Neural cell (in vitro differentiated cells): ENCODE results near the gene SLC8A1. TPM values are rescaled to one million over a fixed set of nuclear protein-coding genes. Genes with fewer than 3 reads are reported as not detected.

Experiments used
- H2AFZ ChIP-seq: fragments of 200-600, 300-800 bp; sonication (generic), shearing (Covaris generic); 2 replicates; pipeline ENCODE4 v1.6.0; 2014; ENCODE audit warnings: low read depth, mild to moderate bottlenecking, antibody characterized with exemption, low read length, moderate library complexity
- H3F3A ChIP-seq: fragments of 200-600 bp; shearing (Covaris generic); 2 replicates; pipeline ENCODE4 v1.6.1; 2016; ENCODE audit warnings: mild to moderate bottlenecking, moderate library complexity, mixed read lengths, antibody characterized with exemption, low read length; ENCODE audit not compliant: insufficient read depth, poor library complexity, severe bottlenecking
- H3K27ac ChIP-seq: fragments of 200-600, 300-800 bp; sonication (generic), shearing (Covaris generic); 2 replicates; pipeline ENCODE4 v1.5.1; 2014; ENCODE audit warnings: mild to moderate bottlenecking, low read length, moderate library complexity
- H3K27me3 ChIP-seq: fragments of 300-800, 200-600 bp; sonication (generic), shearing (Covaris generic); 2 replicates; pipeline ENCODE4 v1.6.0; 2014; ENCODE audit warnings: mild to moderate bottlenecking, low read depth, low read length, moderate library complexity; ENCODE audit not compliant: insufficient read depth
- H3K36me3 ChIP-seq: fragments of 300-800, 200-600 bp; sonication (generic), shearing (Covaris generic); 2 replicates; pipeline ENCODE4 v1.5.1; 2014; ENCODE audit warnings: mild to moderate bottlenecking, antibody characterized with exemption, low read length, moderate library complexity; ENCODE audit not compliant: insufficient read depth
- H3K4me2 ChIP-seq: fragments of 300-800, 200-600 bp; sonication (generic), shearing (Covaris generic); 2 replicates; pipeline ENCODE4 v1.6.0; 2014; ENCODE audit warnings: mild to moderate bottlenecking, low read length
- H3K4me3 ChIP-seq: fragments of 300-800, 200-600 bp; sonication (generic), shearing (Covaris generic); 2 replicates; pipeline ENCODE4 v1.5.1; 2014; ENCODE audit warnings: mild to moderate bottlenecking, low read length, moderate library complexity
- H3K79me2 ChIP-seq: fragments of 200-600 bp; shearing (Covaris generic); replicated peaks from 2 replicates; pipeline ENCODE4 v1.6.0; 2014; ENCODE audit warnings: mild to moderate bottlenecking, low read length, moderate library complexity; ENCODE audit not compliant: insufficient read depth
- H3K9ac ChIP-seq: fragments of 300-800, 200-600 bp; sonication (generic), shearing (Covaris generic); 2 replicates; pipeline ENCODE4 v1.6.1; 2016; ENCODE audit warnings: mild to moderate bottlenecking, low read length, mixed read lengths
- H3K9me2 ChIP-seq: fragments of 200-600 bp; shearing (Covaris generic); 2 replicates; pipeline ENCODE4 v1.6.1; 2016; ENCODE audit warnings: mild to moderate bottlenecking, low read length, mixed read lengths; ENCODE audit not compliant: insufficient read depth
- H3K9me3 ChIP-seq: fragments of 200-600, 300-800 bp; sonication (generic), shearing (Covaris generic); 2 replicates; pipeline ENCODE4 v1.6.1; 2016; ENCODE audit warnings: mild to moderate bottlenecking, mixed run types, low read length, moderate library complexity, mixed read lengths
- H4K20me1 ChIP-seq: fragments of 200-600 bp; shearing (Covaris generic); 2 replicates; pipeline ENCODE4 v1.6.1; 2016; ENCODE audit warnings: mild to moderate bottlenecking, mixed run types; ENCODE audit not compliant: insufficient read depth
- EP300 ChIP-seq: fragments of 450-650 bp; conservative IDR thresholded peaks from 2 replicates; pipeline ENCODE4 v1.6.1; 2014; ENCODE audit warnings: antibody characterized with exemption, mild to moderate bottlenecking, moderate library complexity; ENCODE audit not compliant: poor library complexity, severe bottlenecking
- EZH2 ChIP-seq: fragments of 200-600, 300-800 bp; shearing (Covaris generic), sonication (generic); IDR thresholded peaks from 2 replicates; pipeline ENCODE4 v1.6.1; 2014; ENCODE audit warnings: antibody characterized with exemption, low read length, borderline replicate concordance, mild to moderate bottlenecking; ENCODE audit not compliant: insufficient read depth, poor library complexity, severe bottlenecking
- MXI1 ChIP-seq: fragments of 450-650 bp; conservative IDR thresholded peaks from 2 replicates; pipeline ENCODE4 v1.6.1; 2014; ENCODE audit warnings: antibody characterized with exemption, mild to moderate bottlenecking; ENCODE audit not compliant: poor library complexity, severe bottlenecking
- POLR2AphosphoS5 ChIP-seq: IDR thresholded peaks from 2 replicates; pipeline ENCODE4 v1.6.1; 2012
- RAD21 ChIP-seq: fragments of 450-650 bp; conservative IDR thresholded peaks from 2 replicates; pipeline ENCODE4 v1.6.1; 2014; ENCODE audit warnings: antibody characterized with exemption, mild to moderate bottlenecking, moderate library complexity
- SMC3 ChIP-seq: fragments of 450-650 bp; conservative IDR thresholded peaks from 2 replicates; pipeline ENCODE4 v1.6.1; 2014; ENCODE audit warnings: antibody characterized with exemption, mild to moderate bottlenecking, moderate library complexity; ENCODE audit not compliant: poor library complexity
- TAF1 ChIP-seq: IDR thresholded peaks from 2 replicates; pipeline ENCODE4 v1.6.1; 2012; ENCODE audit warnings: low read depth
- polyA plus RNA-seq: library from polyadenylated mRNA; depleted of rRNA; stranded (reverse); fragments of >200 nt; gene quantifications from 2 replicates; pipeline ENCODE4 v1.2.3, GENCODE V29; 2014
- TF ChIP-seq, protein P1 (sequence below): fragments of 450-650 bp; IDR thresholded peaks from 2 replicates; pipeline ENCODE4 v1.5.1; 2014; ENCODE audit warnings: antibody characterized with exemption, mild to moderate bottlenecking, moderate library complexity; ENCODE audit not compliant: poor library complexity, severe bottlenecking
- TF ChIP-seq, protein P2 (sequence below): IDR thresholded peaks from 2 replicates; pipeline ENCODE4 v1.6.1; 2012; ENCODE audit warnings: borderline replicate concordance

Gene SLC8A1
- polyA plus RNA-seq, 1 donor from 2014 or later, result 18.7 TPM

- no peak overlapping the region for H3K9ac ChIP-seq
- no peaks in the 10 kb centered on the region for H3K9me3 ChIP-seq
- TF ChIP-seq POLR2AphosphoS5, result no peak
- TF ChIP-seq EP300, result no peak
- TF ChIP-seq, protein P1, sequence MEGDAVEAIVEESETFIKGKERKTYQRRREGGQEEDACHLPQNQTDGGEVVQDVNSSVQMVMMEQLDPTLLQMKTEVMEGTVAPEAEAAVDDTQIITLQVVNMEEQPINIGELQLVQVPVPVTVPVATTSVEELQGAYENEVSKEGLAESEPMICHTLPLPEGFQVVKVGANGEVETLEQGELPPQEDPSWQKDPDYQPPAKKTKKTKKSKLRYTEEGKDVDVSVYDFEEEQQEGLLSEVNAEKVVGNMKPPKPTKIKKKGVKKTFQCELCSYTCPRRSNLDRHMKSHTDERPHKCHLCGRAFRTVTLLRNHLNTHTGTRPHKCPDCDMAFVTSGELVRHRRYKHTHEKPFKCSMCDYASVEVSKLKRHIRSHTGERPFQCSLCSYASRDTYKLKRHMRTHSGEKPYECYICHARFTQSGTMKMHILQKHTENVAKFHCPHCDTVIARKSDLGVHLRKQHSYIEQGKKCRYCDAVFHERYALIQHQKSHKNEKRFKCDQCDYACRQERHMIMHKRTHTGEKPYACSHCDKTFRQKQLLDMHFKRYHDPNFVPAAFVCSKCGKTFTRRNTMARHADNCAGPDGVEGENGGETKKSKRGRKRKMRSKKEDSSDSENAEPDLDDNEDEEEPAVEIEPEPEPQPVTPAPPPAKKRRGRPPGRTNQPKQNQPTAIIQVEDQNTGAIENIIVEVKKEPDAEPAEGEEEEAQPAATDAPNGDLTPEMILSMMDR, result no peak
- no peak for TF ChIP-seq TAF1
- TF ChIP-seq EZH2, result no peak
- H3K4me3 ChIP-seq, result no peak overlapping the region
- H3K27ac ChIP-seq, result no peak overlapping the region
- no peaks in the 10 kb centered on the region for H3K79me2 ChIP-seq
- no peaks in the 10 kb centered on the region for H3K36me3 ChIP-seq
- H3K9me2 ChIP-seq, result no peaks in the 10 kb centered on the region
- no peaks in the 10 kb centered on the region for H4K20me1 ChIP-seq
- no peaks in the 10 kb centered on the region for H3F3A ChIP-seq
- no peaks in the 10 kb centered on the region for H3K27me3 ChIP-seq
- H2AFZ ChIP-seq, result no peak overlapping the region
- H3K4me2 ChIP-seq, result no peak overlapping the region
These were observed 37.2 kb upstream of the SLC8A1 start for GRCh38 chr2:40488927-40489677.

- Histone ChIP-seq H3K4me2 (no peak overlapping the region), H3K9me3 (no peaks in the 10 kb centered on the region), H3K9ac (no peak overlapping the region), H3K27me3 (no peaks in the 10 kb centered on the region), H4K20me1 (no peaks in the 10 kb centered on the region), H3K4me3 (no peak overlapping the region), H3F3A (no peaks in the 10 kb centered on the region), H3K36me3 (no peaks in the 10 kb centered on the region), H3K27ac (no peak overlapping the region), H2AFZ (no peak overlapping the region), H3K79me2 (no peaks in the 10 kb centered on the region), H3K9me2 (no peaks in the 10 kb centered on the region)
- no peak for TF ChIP-seq EP300
- no peak for TF ChIP-seq TAF1
- TF ChIP-seq, protein P1, result peak; percentile 61
- TF ChIP-seq, protein P2, sequence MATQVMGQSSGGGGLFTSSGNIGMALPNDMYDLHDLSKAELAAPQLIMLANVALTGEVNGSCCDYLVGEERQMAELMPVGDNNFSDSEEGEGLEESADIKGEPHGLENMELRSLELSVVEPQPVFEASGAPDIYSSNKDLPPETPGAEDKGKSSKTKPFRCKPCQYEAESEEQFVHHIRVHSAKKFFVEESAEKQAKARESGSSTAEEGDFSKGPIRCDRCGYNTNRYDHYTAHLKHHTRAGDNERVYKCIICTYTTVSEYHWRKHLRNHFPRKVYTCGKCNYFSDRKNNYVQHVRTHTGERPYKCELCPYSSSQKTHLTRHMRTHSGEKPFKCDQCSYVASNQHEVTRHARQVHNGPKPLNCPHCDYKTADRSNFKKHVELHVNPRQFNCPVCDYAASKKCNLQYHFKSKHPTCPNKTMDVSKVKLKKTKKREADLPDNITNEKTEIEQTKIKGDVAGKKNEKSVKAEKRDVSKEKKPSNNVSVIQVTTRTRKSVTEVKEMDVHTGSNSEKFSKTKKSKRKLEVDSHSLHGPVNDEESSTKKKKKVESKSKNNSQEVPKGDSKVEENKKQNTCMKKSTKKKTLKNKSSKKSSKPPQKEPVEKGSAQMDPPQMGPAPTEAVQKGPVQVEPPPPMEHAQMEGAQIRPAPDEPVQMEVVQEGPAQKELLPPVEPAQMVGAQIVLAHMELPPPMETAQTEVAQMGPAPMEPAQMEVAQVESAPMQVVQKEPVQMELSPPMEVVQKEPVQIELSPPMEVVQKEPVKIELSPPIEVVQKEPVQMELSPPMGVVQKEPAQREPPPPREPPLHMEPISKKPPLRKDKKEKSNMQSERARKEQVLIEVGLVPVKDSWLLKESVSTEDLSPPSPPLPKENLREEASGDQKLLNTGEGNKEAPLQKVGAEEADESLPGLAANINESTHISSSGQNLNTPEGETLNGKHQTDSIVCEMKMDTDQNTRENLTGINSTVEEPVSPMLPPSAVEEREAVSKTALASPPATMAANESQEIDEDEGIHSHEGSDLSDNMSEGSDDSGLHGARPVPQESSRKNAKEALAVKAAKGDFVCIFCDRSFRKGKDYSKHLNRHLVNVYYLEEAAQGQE, result no peak
- peak; percentile 46 for TF ChIP-seq RAD21
- no peak for TF ChIP-seq EZH2
- TF ChIP-seq MXI1, result no peak
- TF ChIP-seq SMC3, result peak; percentile 62
- TF ChIP-seq POLR2AphosphoS5, result no peak
These were observed 36.3 kb upstream of the SLC8A1 start for GRCh38 chr2:40488101-40488601.
